Right kidney (tissue), 1 donor: ENCODE measurements around the gene FNDC11.
A peak's percentile ranks its signal among the peaks of the same experiment; 100 is the strongest.

Source experiments
- DNase-seq: peaks from one replicate; pipeline ENCODE4 v3.0.0-alpha.2; 2016

FNDC11 gene

DNA sequence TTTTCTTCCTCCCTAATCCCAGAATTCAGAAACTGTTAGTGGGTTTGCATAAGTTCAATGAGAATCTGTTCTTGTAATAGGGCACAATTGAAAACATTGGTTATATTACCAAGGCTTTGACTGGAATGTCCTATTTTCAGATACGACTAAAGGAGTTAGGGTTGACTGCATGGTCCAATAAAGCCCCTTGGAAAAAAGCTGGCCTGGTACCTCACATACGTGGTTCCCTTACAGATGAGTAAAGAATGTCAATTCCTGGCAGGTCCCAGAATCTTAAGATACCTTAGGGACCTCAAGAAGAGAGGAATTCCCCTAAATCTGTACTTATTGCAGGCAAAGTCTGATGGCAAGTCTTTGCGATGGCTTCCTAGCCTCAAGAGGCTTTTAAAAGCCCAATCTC is 28.8 kb upstream of the FNDC11 start:
- no peak for DNase-seq

DNA sequence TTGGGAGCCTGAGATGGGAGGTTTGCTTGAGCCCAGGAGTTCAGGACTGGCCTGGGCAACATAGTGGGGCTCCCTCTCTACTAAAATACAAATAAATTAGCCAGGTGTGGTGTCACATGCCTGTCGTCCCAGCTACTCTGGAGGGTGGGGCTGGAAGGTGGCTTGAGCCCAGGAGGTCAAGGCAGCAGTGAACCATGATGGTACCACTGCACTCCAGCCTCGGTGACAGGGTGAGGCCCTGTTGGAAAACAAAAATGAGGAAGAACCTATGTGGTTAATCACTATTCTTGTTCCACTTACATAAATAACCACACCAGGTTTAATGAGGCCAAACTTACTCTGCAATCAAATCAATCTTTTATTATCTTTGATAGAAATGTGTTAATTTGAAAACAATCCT is 28.0 kb upstream of the FNDC11 start:
- no peak for DNase-seq

- no peak for DNase-seq
Observed at GRCh38 chr20:63527184-63527583, 26.8 kb upstream of the FNDC11 start.

- DNase-seq, result peak; percentile 10
Observed at GRCh38 chr20:63529180-63529860, 24.6 kb upstream of the FNDC11 start.

DNA sequence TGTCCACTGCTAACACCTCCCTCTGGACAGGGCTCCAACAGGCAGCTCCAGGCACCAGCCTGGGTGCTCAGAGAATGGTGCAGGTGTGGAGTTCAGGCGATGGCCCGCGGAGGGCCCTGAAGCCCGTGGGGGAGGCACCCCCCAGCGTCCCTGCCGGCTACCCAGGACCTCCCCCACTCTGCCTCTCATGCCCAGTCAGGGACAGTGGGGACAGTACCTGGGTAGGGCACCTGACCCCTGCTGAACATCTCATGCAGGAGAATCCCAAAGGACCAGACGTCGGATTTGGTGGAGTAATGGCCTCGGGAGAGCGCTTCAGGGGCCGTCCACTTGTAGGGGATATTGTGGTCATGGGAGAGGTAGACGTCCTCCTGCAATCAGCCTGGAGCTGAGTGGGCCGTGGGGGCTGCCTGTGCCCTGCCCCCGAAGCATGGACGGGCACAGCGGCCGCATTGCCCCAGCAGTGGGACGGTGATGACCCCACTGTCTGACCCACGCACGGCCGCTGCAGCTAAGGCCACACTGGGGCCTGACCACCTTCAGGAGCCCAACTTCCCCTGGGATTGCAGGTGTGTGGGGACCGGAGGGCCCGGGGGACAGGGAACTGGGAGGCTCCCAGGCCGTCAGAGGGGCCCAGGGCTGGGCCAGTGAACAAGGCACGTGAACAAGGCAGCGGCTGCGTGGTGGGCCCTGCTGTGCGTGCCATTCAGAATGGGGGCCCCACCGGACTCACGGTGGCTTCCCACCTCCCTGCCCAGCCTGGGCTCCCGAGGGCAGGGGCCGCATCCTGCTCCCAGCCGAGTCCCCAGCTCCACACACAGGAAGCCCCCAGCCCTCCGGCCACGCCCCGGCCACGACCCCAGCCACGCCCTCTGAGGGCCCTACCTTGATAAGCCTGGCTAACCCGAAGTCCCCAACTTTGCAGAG is 23.8 kb upstream of the FNDC11 start:
- DNase-seq, result peak; percentile 12

GRCh38 chr20:63530788-63531160 is 23.2 kb upstream of the FNDC11 start:
- DNase-seq, result no peak

- no peak for DNase-seq
Observed at GRCh38 chr20:63531686-63532448, 22.1 kb upstream of the FNDC11 start.

DNA sequence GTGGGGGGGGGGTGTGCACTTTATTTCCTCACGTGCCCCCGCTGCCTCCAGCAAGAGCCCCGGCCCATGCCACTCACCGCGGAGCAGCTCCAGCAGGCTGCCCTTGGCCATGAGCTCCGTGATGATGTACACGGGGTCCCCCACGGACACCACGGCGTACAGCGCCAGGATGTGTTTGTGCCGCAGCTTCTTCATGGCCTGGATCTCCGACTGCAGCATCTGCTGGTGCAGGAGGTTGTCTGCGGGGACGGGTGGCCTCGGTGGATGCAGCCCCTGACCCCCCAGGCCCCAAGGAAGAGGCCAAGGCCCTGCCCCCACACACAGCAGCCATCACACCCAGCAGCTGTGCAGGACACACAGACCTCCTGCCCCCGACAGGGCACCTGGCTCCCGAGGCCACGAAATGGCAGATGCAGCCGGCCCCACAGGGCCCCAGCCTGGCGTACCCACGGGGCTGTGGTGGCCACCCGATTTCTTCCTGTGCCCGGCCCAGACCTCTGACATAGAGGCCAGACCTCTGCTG is 21.4 kb upstream of the FNDC11 start:
- DNase-seq, result no peak

GRCh38 chr20:63533388-63533787 is 20.6 kb upstream of the FNDC11 start:
- DNase-seq, result no peak

GRCh38 chr20:63533871-63534393 is 20.0 kb upstream of the FNDC11 start:
- DNase-seq, result peak; percentile 37

- no peak for DNase-seq
Observed at GRCh38 chr20:63534427-63534830, 19.5 kb upstream of the FNDC11 start.

GRCh38 chr20:63534831-63535651 is 18.9 kb upstream of the FNDC11 start:
- peak; percentile 38 for DNase-seq

- DNase-seq, result peak; percentile 20
Observed at GRCh38 chr20:63536241-63536977, 17.6 kb upstream of the FNDC11 start.

DNA sequence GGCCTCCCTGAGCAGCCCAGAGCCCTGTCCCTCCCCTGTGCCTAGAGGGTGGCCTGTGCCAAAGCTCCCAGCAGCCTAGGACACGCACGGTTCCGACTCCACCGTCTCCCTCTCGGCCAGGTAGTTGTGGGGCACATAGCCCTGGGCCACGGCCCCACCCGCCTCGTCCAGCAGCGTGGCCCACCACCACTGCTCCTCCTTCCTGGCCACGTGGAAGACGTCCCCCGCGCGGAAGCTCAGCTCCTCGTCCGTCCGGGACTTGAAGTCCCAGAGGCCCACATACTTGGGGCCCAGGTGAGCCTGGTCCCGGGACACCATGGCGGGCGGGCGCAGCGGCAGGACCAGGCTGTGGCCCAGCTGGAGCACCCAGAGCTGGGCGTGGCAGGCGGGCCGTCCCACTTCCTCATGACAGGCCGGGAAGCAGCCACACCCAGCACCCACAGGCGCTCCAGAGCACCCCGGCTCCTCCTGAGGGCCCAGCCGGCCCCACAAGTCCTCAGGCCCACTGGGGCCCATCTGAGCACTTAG is 16.9 kb upstream of the FNDC11 start, which contains the start of gene PTK6:
Gene PTK6, minus strand, starts transcription at position 380 of the 528 bp plus-strand sequence. Its CDS starts 62 bp downstream, at position 318.
- no peak for DNase-seq

- DNase-seq, result peak; percentile 81
Observed at GRCh38 chr20:63537525-63538203, 16.3 kb upstream of the FNDC11 start.

DNA sequence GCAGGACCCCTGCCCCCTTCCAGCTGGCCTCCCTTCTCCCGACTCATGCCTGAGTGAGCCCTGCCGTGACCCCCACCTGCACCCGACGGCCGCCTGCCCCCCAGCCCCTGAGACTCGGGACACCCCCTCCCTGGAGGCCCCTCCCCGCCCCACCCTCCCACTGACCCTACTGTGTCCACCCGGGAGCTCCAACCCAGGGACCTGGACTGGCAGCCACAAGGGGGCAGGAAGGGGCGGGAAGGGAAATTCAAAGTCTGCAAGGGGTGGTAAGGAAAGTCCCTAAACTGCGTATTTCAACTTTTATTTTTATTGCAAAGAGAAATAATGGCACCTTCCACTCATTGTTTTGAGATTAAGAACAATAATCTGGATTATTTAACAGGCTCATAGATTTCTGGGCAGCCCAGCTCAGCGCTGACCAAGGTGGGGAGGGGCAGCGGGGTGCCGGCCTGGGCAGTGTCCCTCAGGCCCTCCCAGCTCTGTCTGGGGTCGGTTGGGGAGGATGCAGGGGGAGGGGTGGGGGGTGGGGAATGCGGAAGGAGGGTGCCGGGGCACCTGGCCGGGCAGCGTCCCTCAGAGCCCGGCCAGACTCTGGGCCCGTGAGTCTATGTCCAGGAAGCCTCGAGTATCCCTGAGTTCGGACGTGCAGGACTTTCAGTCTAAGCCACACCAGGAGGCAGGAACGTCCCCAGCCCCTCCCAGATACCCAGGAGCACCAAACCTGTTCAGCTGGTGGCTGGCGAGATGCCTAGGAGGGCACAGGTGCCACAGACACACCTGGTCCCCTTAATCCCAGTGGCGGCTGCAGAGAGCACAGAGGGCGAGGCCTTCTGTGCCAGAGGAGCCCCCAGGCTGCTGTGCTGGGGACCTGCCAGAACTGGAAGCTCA is 15.5 kb upstream of the FNDC11 start:
- DNase-seq, result no peak

DNA sequence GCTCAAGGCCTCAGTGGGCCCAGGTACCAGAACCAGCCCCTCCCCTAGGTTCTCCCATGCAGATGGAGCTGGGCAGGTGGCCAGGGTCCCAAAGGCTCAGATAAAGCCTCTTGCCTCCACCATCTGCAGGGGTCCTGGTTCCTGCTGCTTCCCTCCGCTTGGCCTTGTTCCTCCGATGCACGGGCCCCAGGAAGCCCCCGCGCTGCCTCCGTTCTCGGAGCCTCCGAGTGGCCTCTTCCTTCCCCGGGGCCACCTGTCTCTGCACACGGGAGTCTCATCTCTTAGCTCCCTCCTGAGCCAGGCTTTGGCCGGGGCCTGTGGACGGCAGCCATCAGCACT is 14.9 kb upstream of the FNDC11 start:
- DNase-seq, result no peak

- DNase-seq, result peak; percentile 2
Observed at GRCh38 chr20:63539441-63540370, 14.3 kb upstream of the FNDC11 start.
